Astrocyte of the spinal cord (primary cell): ENCODE measurements around the gene SLC14A1.
A peak's percentile ranks its signal among the peaks of the same experiment; 100 is the strongest.

ENCODE experiments used
- DNase-seq: peaks from one replicate; pipeline ENCODE4 v3.0.0; 2011; ENCODE audit warnings: low read depth, low spot score
- H3K4me3 ChIP-seq: 2 replicates; pipeline ENCODE4 v1.5.1; 2011; ENCODE audit warnings: low read depth, mild to moderate bottlenecking, low read length, moderate library complexity
- CTCF ChIP-seq: IDR thresholded peaks from 2 replicates; pipeline ENCODE4 v1.5.1; 2012; ENCODE audit warnings: low read depth, mild to moderate bottlenecking, low read length, inconsistent platforms
- in situ Hi-C: cut with HindIII; loops from 2 replicates; pipeline ENCODE4 v1.10.0; 2017; ENCODE audit warnings: low sequenced_read_pairs

SLC14A1 gene

GRCh38 chr18:45690975-45691815 lies 32.8 kb upstream of the SLC14A1 start:
- H3K4me3 ChIP-seq: no peak overlapping the region
- DNase-seq: peak; percentile 82
- TF ChIP-seq CTCF: peak; percentile 79
- in situ Hi-C loops: no loop called here

- no peak overlapping the region for H3K4me3 ChIP-seq
- in situ Hi-C loops: no loop called here
- TF ChIP-seq CTCF: no peak
- no peak for DNase-seq
Observed at GRCh38 chr18:45691816-45692179, 32.2 kb upstream of the SLC14A1 start.

GRCh38 chr18:45702708-45703265 lies 21.2 kb upstream of the SLC14A1 start:
- no peak for TF ChIP-seq CTCF
- no peak for DNase-seq
- in situ Hi-C loops: no loop called here
- no peak overlapping the region for H3K4me3 ChIP-seq

GRCh38 chr18:45708831-45709230 lies 15.2 kb upstream of the SLC14A1 start:
- no peak for DNase-seq
- in situ Hi-C loops: no loop called here
- no peak for TF ChIP-seq CTCF
- H3K4me3 ChIP-seq: no peak overlapping the region

GRCh38 chr18:45712061-45712460 lies 11.9 kb upstream of the SLC14A1 start:
- in situ Hi-C loops: no loop called here
- DNase-seq: no peak
- no peak for TF ChIP-seq CTCF
- no peak overlapping the region for H3K4me3 ChIP-seq

GRCh38 chr18:45713239-45713638 lies 10.7 kb upstream of the SLC14A1 start:
- no peak overlapping the region for H3K4me3 ChIP-seq
- no peak for TF ChIP-seq CTCF
- DNase-seq: no peak
- in situ Hi-C loops: no loop called here
